Measurements from ENCODE around the gene ACVR1. TPM values are rescaled to one million over a fixed set of nuclear protein-coding genes. Genes with fewer than 3 reads are reported as not detected.

The ACVR1 gene
- total and polyA plus RNA-seq, 2 of the 13 experiments (the other 11 are each of a cell fraction or from before 2014, with no cell fraction given): 2.3 to 5.4 TPM

DNA sequence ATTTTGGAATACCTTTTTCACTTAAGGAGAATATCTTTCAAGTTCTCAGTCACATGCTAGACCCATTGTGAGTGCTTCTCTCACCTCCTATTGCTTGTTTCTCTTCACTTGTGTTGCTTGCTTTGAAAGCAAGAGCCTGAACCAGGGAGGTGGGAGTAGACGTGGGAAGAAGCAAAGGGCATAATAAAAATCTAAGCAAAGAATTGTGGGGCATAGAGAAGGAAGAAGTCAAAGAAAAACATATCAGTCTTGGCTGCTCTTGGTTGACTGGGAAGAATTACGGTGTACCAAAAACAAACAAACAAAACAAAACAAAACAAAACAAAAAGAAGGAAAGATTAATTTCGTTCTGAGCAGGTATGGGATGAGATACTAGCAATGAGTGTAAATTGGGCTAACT lies 48.9 kb upstream of the ACVR1 start:
- Histone ChIP-seq H3K36me3 (replicated peaks in 1 of 2; ENCODE audit: control insufficient read depth in 1 of 2, insufficient read depth in 2 of 2, low read length in 2 of 2) (no peaks in the 10 kb centered on the region), H2AFZ (ENCODE audit: low read length) (no peak overlapping the region), H3K9me3 (ENCODE audit: low read length) (no peaks in the 10 kb centered on the region), H3K27ac (ENCODE audit: extremely low read length, insufficient read depth, low read length) (no peak overlapping the region), H4K20me1 (ENCODE audit: insufficient read depth, low read length) (no peaks in the 10 kb centered on the region), H3K4me1 (ENCODE audit: insufficient read depth, low read length) (no peaks in the 10 kb centered on the region), H3K9ac (ENCODE audit: insufficient read depth, low read depth, low read length) (no peak overlapping the region), H3K79me2 (ENCODE audit: insufficient read depth, low read length) (no peaks in the 10 kb centered on the region), H3K4me3 (replicated peaks in 1 of 3; ENCODE audit: insufficient read depth in 1 of 3, low read depth in 2 of 3, low read length in 3 of 3) (no peak overlapping the region), H3K27me3 (ENCODE audit: control insufficient read depth in 1 of 2, insufficient read depth in 2 of 2, low read length in 2 of 2) (0 out of 5 replicates have a peak, but pooled peaks cover 0 to 4% of the 10 kb centered on the region in 2 experiments), H3K4me2 (ENCODE audit: low read depth, low read length) (no peak overlapping the region)
- TF ChIP-seq BCL3 (CRISPR knock-in tag; IDR thresholded peaks at IDR 0.05) (no peak), JDP2 (CRISPR knock-in tag; IDR thresholded peaks at IDR 0.05; ENCODE audit: borderline replicate concordance) (no peak), HCFC1 (IDR thresholded peaks at IDR 0.05; ENCODE audit: low read depth, low read length) (no peak), ZNF556 (CRISPR knock-in tag; IDR thresholded peaks at IDR 0.05; ENCODE audit: borderline replicate concordance) (no peak), ZNF772 (CRISPR knock-in tag; IDR thresholded peaks at IDR 0.05) (no peak), ZMYM3 (CRISPR knock-in tag; IDR thresholded peaks at IDR 0.05) (no peak), IRF2 (CRISPR knock-in tag; IDR thresholded peaks at IDR 0.05) (no peak), SOX13 (IDR thresholded peaks at IDR 0.05) (no peak), SOX13 (CRISPR knock-in tag; conservative IDR thresholded peaks at IDR 0.05 in 1 of 2, IDR thresholded peaks at IDR 0.05 in 1 of 2) (no peak), FOSL2 (CRISPR knock-in tag; IDR thresholded peaks at IDR 0.05) (no peak), ZNF614 (CRISPR knock-in tag; IDR thresholded peaks at IDR 0.05; ENCODE audit: borderline replicate concordance) (no peak), GTF3A (CRISPR knock-in tag; conservative IDR thresholded peaks at IDR 0.05) (no peak), CCDC6 (CRISPR knock-in tag; IDR thresholded peaks at IDR 0.05) (no peak), YEATS4 (CRISPR knock-in tag; IDR thresholded peaks at IDR 0.05; ENCODE audit: borderline replicate concordance) (no peak)
- TF ChIP-seq, protein P1, sequence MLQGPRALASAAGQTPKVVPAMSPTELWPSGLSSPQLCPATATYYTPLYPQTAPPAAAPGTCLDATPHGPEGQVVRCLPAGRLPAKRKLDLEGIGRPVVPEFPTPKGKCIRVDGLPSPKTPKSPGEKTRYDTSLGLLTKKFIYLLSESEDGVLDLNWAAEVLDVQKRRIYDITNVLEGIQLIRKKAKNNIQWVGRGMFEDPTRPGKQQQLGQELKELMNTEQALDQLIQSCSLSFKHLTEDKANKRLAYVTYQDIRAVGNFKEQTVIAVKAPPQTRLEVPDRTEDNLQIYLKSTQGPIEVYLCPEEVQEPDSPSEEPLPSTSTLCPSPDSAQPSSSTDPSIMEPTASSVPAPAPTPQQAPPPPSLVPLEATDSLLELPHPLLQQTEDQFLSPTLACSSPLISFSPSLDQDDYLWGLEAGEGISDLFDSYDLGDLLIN (CRISPR knock-in tag; IDR thresholded peaks at IDR 0.05; ENCODE audit: borderline replicate concordance): no peak
- TF ChIP-seq, protein P2, sequence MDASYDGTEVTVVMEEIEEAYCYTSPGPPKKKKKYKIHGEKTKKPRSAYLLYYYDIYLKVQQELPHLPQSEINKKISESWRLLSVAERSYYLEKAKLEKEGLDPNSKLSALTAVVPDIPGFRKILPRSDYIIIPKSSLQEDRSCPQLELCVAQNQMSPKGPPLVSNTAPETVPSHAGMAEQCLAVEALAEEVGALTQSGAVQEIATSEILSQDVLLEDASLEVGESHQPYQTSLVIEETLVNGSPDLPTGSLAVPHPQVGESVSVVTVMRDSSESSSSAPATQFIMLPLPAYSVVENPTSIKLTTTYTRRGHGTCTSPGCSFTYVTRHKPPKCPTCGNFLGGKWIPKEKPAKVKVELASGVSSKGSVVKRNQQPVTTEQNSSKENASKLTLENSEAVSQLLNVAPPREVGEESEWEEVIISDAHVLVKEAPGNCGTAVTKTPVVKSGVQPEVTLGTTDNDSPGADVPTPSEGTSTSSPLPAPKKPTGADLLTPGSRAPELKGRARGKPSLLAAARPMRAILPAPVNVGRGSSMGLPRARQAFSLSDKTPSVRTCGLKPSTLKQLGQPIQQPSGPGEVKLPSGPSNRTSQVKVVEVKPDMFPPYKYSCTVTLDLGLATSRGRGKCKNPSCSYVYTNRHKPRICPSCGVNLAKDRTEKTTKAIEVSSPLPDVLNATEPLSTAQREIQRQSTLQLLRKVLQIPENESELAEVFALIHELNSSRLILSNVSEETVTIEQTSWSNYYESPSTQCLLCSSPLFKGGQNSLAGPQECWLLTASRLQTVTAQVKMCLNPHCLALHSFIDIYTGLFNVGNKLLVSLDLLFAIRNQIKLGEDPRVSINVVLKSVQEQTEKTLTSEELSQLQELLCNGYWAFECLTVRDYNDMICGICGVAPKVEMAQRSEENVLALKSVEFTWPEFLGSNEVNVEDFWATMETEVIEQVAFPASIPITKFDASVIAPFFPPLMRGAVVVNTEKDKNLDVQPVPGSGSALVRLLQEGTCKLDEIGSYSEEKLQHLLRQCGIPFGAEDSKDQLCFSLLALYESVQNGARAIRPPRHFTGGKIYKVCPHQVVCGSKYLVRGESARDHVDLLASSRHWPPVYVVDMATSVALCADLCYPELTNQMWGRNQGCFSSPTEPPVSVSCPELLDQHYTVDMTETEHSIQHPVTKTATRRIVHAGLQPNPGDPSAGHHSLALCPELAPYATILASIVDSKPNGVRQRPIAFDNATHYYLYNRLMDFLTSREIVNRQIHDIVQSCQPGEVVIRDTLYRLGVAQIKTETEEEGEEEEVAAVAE (CRISPR knock-in tag; IDR thresholded peaks at IDR 0.05; ENCODE audit: borderline replicate concordance): no peak
- no peak for FAIRE-seq
- no peak for ATAC-seq
- no peak for DNase-seq (ENCODE audit: low spot score)
- 2% methylated on average over 3 of the region's 3 CpGs for WGBS (ENCODE audit: low lambda C conversion rate)
- no TSS peak for BruUV-seq (replicated peaks)
- ChIA-PET POLR2A (no interaction called here), CTCF (ENCODE audit: low intra/inter-chr PET ratio, low total read pairs) (no interaction called here)
- intact Hi-C loops (cut with micrococcal nuclease; ENCODE audit: unreplicated experiment) (no loop called here), in situ Hi-C loops (cut with HindIII; ENCODE audit: extremely low pct_ligation_motif_present, low pct_unique_long_range_greater_than_20kb) (no loop called here)
